CD14-positive monocyte (primary cell): ENCODE measurements around the gene VSIG8. TPM values are rescaled to one million over a fixed set of nuclear protein-coding genes. Genes with fewer than 3 reads are reported as not detected.

Experiments
- DNase-seq, 3 donors: peaks; one replicate each; pipeline ENCODE4 v3.0.0-alpha.2; 2011 to 2022
- H2AFZ ChIP-seq: 2 replicates; pipeline ENCODE4 v1.6.0; 2012; ENCODE audit warnings: mild to moderate bottlenecking, low read depth, low read length, inconsistent platforms; ENCODE audit not compliant: insufficient read depth, poor library complexity, severe bottlenecking
- H3K27ac ChIP-seq, 2 donors: 1 replicate in 1 of 2; 2 replicates in 1 of 2; pipeline ENCODE4 v1.5.1; 2012 to 2013; ENCODE audit warnings: low read length in 2 of 2, control low read depth in 1 of 2, inconsistent platforms in 1 of 2, low read depth in 1 of 2, mild to moderate bottlenecking in 1 of 2
- H3K27me3 ChIP-seq, 2 donors: one replicate each; pipeline versions ENCODE4 v1.6.0 to v1.6.1; 2011 to 2013; ENCODE audit warnings: low read length in 2 of 2; ENCODE audit not compliant: control insufficient read depth in 2 of 2, insufficient read depth in 2 of 2
- H3K36me3 ChIP-seq, 2 donors: replicated peaks in 1 of 2; 1 replicate in 1 of 2; 2 replicates in 1 of 2; pipeline versions ENCODE4 v1.5.1 to v1.6.1; 2012 to 2013; ENCODE audit warnings: low read length in 2 of 2, control low read depth in 1 of 2, inconsistent platforms in 1 of 2, mild to moderate bottlenecking in 1 of 2; ENCODE audit not compliant: insufficient read depth in 2 of 2, control insufficient read depth in 1 of 2
- H3K4me1 ChIP-seq, 2 donors: 1 replicate in 1 of 2; 2 replicates in 1 of 2; pipeline versions ENCODE4 v1.5.1 to v1.6.1; 2012 to 2013; ENCODE audit warnings: low read length in 2 of 2, control low read depth in 1 of 2, inconsistent platforms in 1 of 2, mild to moderate bottlenecking in 1 of 2, moderate library complexity in 1 of 2; ENCODE audit not compliant: insufficient read depth in 2 of 2, control insufficient read depth in 1 of 2
- H3K4me2 ChIP-seq: replicated peaks from 2 replicates; pipeline ENCODE3; 2012; ENCODE audit warnings: low read length, moderate library complexity, mild to moderate bottlenecking; ENCODE audit not compliant: poor library complexity, severe bottlenecking; ENCODE audit errors: extremely low read depth
- H3K4me3 ChIP-seq, 3 experiments: fragments of 200-600 bp in 1 of 3; sonication (generic) in 1 of 3; replicated peaks in 1 of 3; 1 replicate in 2 of 3; 2 replicates in 1 of 3; pipeline ENCODE4 v1.5.1; 2011 to 2013; ENCODE audit warnings: low read length in 3 of 3, mild to moderate bottlenecking in 3 of 3, control low read depth in 2 of 3, low read depth in 2 of 3, inconsistent platforms in 1 of 3, moderate library complexity in 1 of 3
- H3K79me2 ChIP-seq: 2 replicates; pipeline ENCODE4 v1.6.0; 2012; ENCODE audit warnings: mild to moderate bottlenecking, control low read depth, inconsistent platforms, low read length, moderate library complexity; ENCODE audit not compliant: insufficient read depth
- H3K9ac ChIP-seq: 2 replicates; pipeline ENCODE4 v1.6.0; 2017; ENCODE audit warnings: low read length, mild to moderate bottlenecking; ENCODE audit not compliant: insufficient read depth, poor library complexity, severe bottlenecking
- H3K9me3 ChIP-seq, 2 donors: replicated peaks in 1 of 2; 1 replicate in 1 of 2; 2 replicates in 1 of 2; pipeline versions ENCODE4 v1.5.1 to v1.6.1; 2012 to 2013; ENCODE audit warnings: low read length in 2 of 2, control low read depth in 1 of 2; ENCODE audit not compliant: control insufficient read depth in 1 of 2, insufficient read depth in 1 of 2
- H4K20me1 ChIP-seq: 2 replicates; pipeline ENCODE4 v1.6.0; 2012; ENCODE audit warnings: mild to moderate bottlenecking, low read length, control low read depth, moderate library complexity; ENCODE audit not compliant: insufficient read depth
- H3K27ac Mint-ChIP-seq, 7 donors: one replicate each; pipeline ENCODE4 v1.8.0; 2020; ENCODE audit warnings: mild to moderate bottlenecking in 7 of 7, mixed read lengths in 7 of 7, moderate library complexity in 6 of 7, inconsistent platforms in 2 of 7
- H3K27me3 Mint-ChIP-seq, 3 donors: one replicate each; pipeline ENCODE4 v1.8.0; 2021 to 2022; ENCODE audit warnings: low read depth in 3 of 3, mild to moderate bottlenecking in 3 of 3, mixed read lengths in 3 of 3, moderate library complexity in 3 of 3, inconsistent platforms in 1 of 3
- H3K36me3 Mint-ChIP-seq, 2 donors: one replicate each; pipeline ENCODE4 v1.8.0; 2020; ENCODE audit warnings: mixed read lengths in 2 of 2, inconsistent platforms in 1 of 2, mild to moderate bottlenecking in 1 of 2
- H3K4me1 Mint-ChIP-seq: one replicate; pipeline ENCODE4 v1.8.0; 2020; ENCODE audit warnings: mild to moderate bottlenecking, mixed read lengths
- H3K4me3 Mint-ChIP-seq, 2 donors: one replicate each; pipeline ENCODE4 v1.8.0; 2020; ENCODE audit warnings: mild to moderate bottlenecking in 2 of 2, mixed read lengths in 2 of 2, moderate library complexity in 1 of 2
- H3K9me3 Mint-ChIP-seq, 7 donors: one replicate each; pipeline ENCODE4 v1.8.0; 2020 to 2022; ENCODE audit warnings: mixed read lengths in 7 of 7, mild to moderate bottlenecking in 6 of 7, moderate library complexity in 6 of 7, inconsistent platforms in 2 of 7
- CTCF ChIP-seq: fragments of 200-600 bp; IDR thresholded peaks from one replicate; pipeline ENCODE4 v1.8.0; 2022; ENCODE audit warnings: antibody characterized with exemption, mild to moderate bottlenecking
- WGBS: methylation state at CpG from one replicate; pipeline ENCODE4 v1.1.5; 2013; ENCODE audit warnings: missing lambda C conversion rate; ENCODE audit not compliant: insufficient coverage; 5-methylcytosine and 5-hydroxymethylcytosine counted together
- intact Hi-C, 2 donors: fragments of 100-400 bp; cut with micrococcal nuclease; formaldehyde crosslinking; loops; one replicate each; pipeline versions ENCODE4 v1.15.0 to v1.15.1; 2023
- polyA plus RNA-seq, 3 donors: library from polyadenylated mRNA; depleted of rRNA in 1 of 3; unstranded in 2 of 3; stranded (reverse) in 1 of 3; fragments of 300-500 nt in 2 of 3; fragments of >200 nt in 1 of 3; fragmentation: Illumina TruSeq in 2 of 3; gene quantifications; 1 replicate in 2 of 3; 2 replicates in 1 of 3; pipeline ENCODE4 v1.2.3, GENCODE V29; 2012 to 2021

Gene VSIG8
- polyA plus RNA-seq, 3 donors, result 0.04 TPM; not detected in 2

- TF ChIP-seq CTCF, result no peak
- H3K27me3 ChIP-seq, result peaks cover 0 to 2% of the 10 kb centered on the region in 2 donors
- Mint-ChIP-seq H3K9me3 (no peaks in the 10 kb centered on the region), H3K27ac (peak overlapping the region in 1 of 7 donors; percentile 2), H3K4me1 (no peaks in the 10 kb centered on the region), H3K36me3 (no peaks in the 10 kb centered on the region), H3K4me3 (no peak overlapping the region), H3K27me3 (peaks cover 3 to 7% (median 3%) of the 10 kb centered on the region in 3 donors)
- no peak overlapping the region for H3K4me2 ChIP-seq
- intact Hi-C loops, result no loop called here
- no peaks in the 10 kb centered on the region for H4K20me1 ChIP-seq
- no peaks in the 10 kb centered on the region for H3K4me1 ChIP-seq
- no peaks in the 10 kb centered on the region for H3K36me3 ChIP-seq
- no peaks in the 10 kb centered on the region for H3K79me2 ChIP-seq
- no peaks in the 10 kb centered on the region for H3K9me3 ChIP-seq
- no peak overlapping the region for H3K4me3 ChIP-seq
- H3K9ac ChIP-seq, result no peak overlapping the region
- 94% methylated on average over 3 of the region's 3 CpGs for WGBS
- H2AFZ ChIP-seq, result no peak overlapping the region
- no peak for DNase-seq
- no peak overlapping the region for H3K27ac ChIP-seq
Measured at GRCh38 chr1:159860456-159860855, 2.0 kb downstream of the VSIG8 start.

- Mint-ChIP-seq H3K4me3 (no peak overlapping the region), H3K27me3 (peaks cover 5 to 10% (median 8%) of the 10 kb centered on the region in 3 donors)
- H3K4me2 ChIP-seq, result no peak overlapping the region
Measured at GRCh38 chr1:159859767-159860322, 2.6 kb downstream of the VSIG8 start.

More at GRCh38 chr1:159859767-159860322, 2.6 kb downstream of the VSIG8 start:
- WGBS, result 91% methylated on average over 7 of the region's 7 CpGs
- Histone ChIP-seq H3K27ac (no peak overlapping the region), H4K20me1 (no peaks in the 10 kb centered on the region), H3K4me1 (peaks cover 5% of the 10 kb centered on the region in 2 donors), H3K27me3 (peaks cover 0 to 6% of the 10 kb centered on the region in 2 donors), H3K9ac (no peak overlapping the region), H3K36me3 (no peaks in the 10 kb centered on the region), H2AFZ (no peak overlapping the region), H3K79me2 (no peaks in the 10 kb centered on the region), H3K9me3 (no peaks in the 10 kb centered on the region), H3K4me3 (no peak overlapping the region)
- no peak for DNase-seq
- Mint-ChIP-seq H3K9me3 (no peaks in the 10 kb centered on the region), H3K4me1 (peaks cover 4% of the 10 kb centered on the region), H3K36me3 (no peaks in the 10 kb centered on the region), H3K27ac (no peak overlapping the region)
- no peak for TF ChIP-seq CTCF
- intact Hi-C loops, result no loop called here
